Measurements from ENCODE around the gene ATP5PD. TPM values are rescaled to one million over a fixed set of nuclear protein-coding genes. Genes with fewer than 3 reads are reported as not detected.
"Not testable (repeated sequence)": the region's sequence is repeated elsewhere in the genome, so short reads cannot be mapped to it uniquely, and the experiment has no call there.

ATP5PD gene
- total and polyA plus RNA-seq, 2 of the 8 experiments (the other 6 are each of a cell fraction or from before 2014, with no cell fraction given), result 335 to 407 TPM

- H3K9me3 ChIP-seq (ENCODE audit: insufficient read depth in 2 of 2, low read depth in 1 of 2, low read length in 1 of 2); DNase-seq (ENCODE audit: low read depth in 1 of 2, low spot score in 2 of 2); H2BK12ac ChIP-seq (ENCODE audit: low read depth, low read length); H4K20me1 ChIP-seq (replicated peaks in 1 of 2; ENCODE audit: control insufficient read depth in 1 of 2, insufficient read depth in 2 of 2, low read length in 2 of 2); H3K4ac ChIP-seq (replicated peaks; ENCODE audit: insufficient read length, low read depth, low read length); H3K27ac ChIP-seq (ENCODE audit: low read depth, low read length); H3K27me3 ChIP-seq (replicated peaks in 1 of 4; ENCODE audit: control insufficient read depth in 3 of 4, extremely low read depth in 1 of 4, insufficient read depth in 3 of 4, low read length in 3 of 4); H3K14ac ChIP-seq (ENCODE audit: insufficient read length); H2AFZ ChIP-seq (ENCODE audit: low read length); H4K91ac ChIP-seq (replicated peaks; ENCODE audit: insufficient read length, low read length); H2BK15ac ChIP-seq (ENCODE audit: low read length); CTCF ChIA-PET (ENCODE audit: partially characterized antibody); H2BK20ac ChIP-seq (ENCODE audit: low read length); H4K8ac ChIP-seq (ENCODE audit: extremely low read depth, insufficient read depth, low read length); H3K79me1 ChIP-seq (ENCODE audit: low read depth, low read length); H2BK120ac ChIP-seq (replicated peaks; ENCODE audit: low read depth, low read length); H2AK5ac ChIP-seq (ENCODE audit: low read depth, low read length); H3K56ac ChIP-seq (replicated peaks; ENCODE audit: insufficient read length, low read depth, low read length); H3K23ac ChIP-seq (ENCODE audit: insufficient read length); H3K23me2 ChIP-seq (ENCODE audit: low read depth, low read length); FAIRE-seq: not testable (repeated sequence)
- peak overlapping the region; percentile 96 for H4K5ac ChIP-seq (ENCODE audit: insufficient read length, low read depth, low read length)
- 2% methylated on average over 23 of the region's 25 CpGs; no CpG with 5 or more reads in 1 of the 2 experiments for WGBS, 2 experiments (ENCODE audit: extremely low coverage in 1 of 2, insufficient coverage in 1 of 2, insufficient read length in 1 of 2, insufficient replicate concordance in 2 of 2, low coverage in 1 of 2, low lambda C conversion rate in 2 of 2, missing lambda C conversion rate in 1 of 2)
- peaks cover 0 to 34% (median 11%) of the 10 kb centered on the region in 4 experiments; a peak in 6 of 8 replicates for H3K36me3 ChIP-seq (ENCODE audit: control insufficient read depth in 2 of 4, insufficient read depth in 4 of 4, low read length in 3 of 4)
- peak overlapping the region; percentile 11; the same call in 1 of the 2 replicates for H3K18ac ChIP-seq (ENCODE audit: extremely low read depth, low read length)
- 0 out of 2 replicates have a peak overlapping the region, but pooled peaks have one; percentile 98 for H2BK5ac ChIP-seq (ENCODE audit: low read depth, low read length)
- H3K4me3 ChIP-seq (ENCODE audit: extremely low read depth in 1 of 4, insufficient read depth in 2 of 4, low read depth in 3 of 4, low read length in 4 of 4), result peak overlapping the region; percentile 86 to 98 (median 97)
- peaks cover 4 to 20% (median 6%) of the 10 kb centered on the region in 4 experiments; a peak in 6 of 7 replicates for H3K4me1 ChIP-seq (replicated peaks in 1 of 4; ENCODE audit: control insufficient read depth in 3 of 4, insufficient read depth in 4 of 4, low read length in 3 of 4)
- peak overlapping the region; percentile 49 to 75 for H3K4me2 ChIP-seq (ENCODE audit: insufficient read depth in 1 of 2, low read depth in 2 of 2, low read length in 2 of 2)
- POLR2A ChIA-PET (ENCODE audit: partially characterized antibody), result interaction anchor here (0.5 to 4.8 kb wide), 15 partner anchors 8 to 193 kb away, joined by 3 to 20 read pairs (median 3); partner anchors contain the start of genes CDR2L, HID1, MRPL58 and NT5C
- peak overlapping the region in 3 of 4 experiments; percentile 35 to 80 (median 79); a peak in 5 of 7 replicates for H3K9ac ChIP-seq (replicated peaks in 1 of 4; ENCODE audit: extremely low read depth in 1 of 4, low read depth in 3 of 4, low read length in 3 of 4)
- H3K79me2 ChIP-seq (ENCODE audit: control insufficient read depth in 1 of 2, insufficient read depth in 2 of 2, low read length in 2 of 2), result peaks cover 8 to 36% of the 10 kb centered on the region in 2 experiments
These were observed 793 bp downstream of the ATP5PD start for GRCh38 chr17:75045946-75046406.
